Breast epithelium (tissue), 4 donors: ENCODE measurements around the gene HSPA4. TPM values are rescaled to one million over a fixed set of nuclear protein-coding genes. Genes with fewer than 3 reads are reported as not detected.

Experiments used
- DNase-seq, 2 donors: peaks; one replicate each; pipeline ENCODE4 v3.0.0-alpha.2; 2019; ENCODE audit warnings: low spot score in 2 of 2
- H3K27ac ChIP-seq, 2 donors: fragments of 200-600 bp; sonication (generic) in 1 of 2; one replicate each; pipeline ENCODE4 v1.5.1; 2016 to 2019; ENCODE audit warnings: mild to moderate bottlenecking in 1 of 2
- H3K27me3 ChIP-seq, 2 donors: fragments of 200-600 bp; sonication (generic) in 1 of 2; one replicate each; pipeline versions ENCODE4 v1.5.1 to v1.6.0; 2017 to 2019; ENCODE audit warnings: control low read depth in 1 of 2, mild to moderate bottlenecking in 1 of 2
- H3K36me3 ChIP-seq: fragments of 200-600 bp; one replicate; pipeline ENCODE4 v1.5.1; 2019
- H3K4me1 ChIP-seq, 2 donors: fragments of 200-600 bp; sonication (generic); one replicate each; pipeline ENCODE4 v1.5.1; 2016 to 2019; ENCODE audit warnings: control low read depth in 1 of 2
- H3K4me3 ChIP-seq, 3 donors: fragments of 200-600 bp; sonication (generic); 1 replicate in 2 of 3; 2 replicates in 1 of 3; pipeline ENCODE4 v1.5.1; 2016 to 2019; ENCODE audit warnings: mild to moderate bottlenecking in 3 of 3, moderate library complexity in 2 of 3
- H3K9me3 ChIP-seq, 2 donors: fragments of 200-600 bp; sonication (generic) in 1 of 2; one replicate each; pipeline ENCODE4 v1.5.1; 2016 to 2019; ENCODE audit warnings: control low read depth in 1 of 2
- POLR2A ChIP-seq: fragments of 450-650 bp; IDR thresholded peaks from one replicate; pipeline ENCODE4 v1.6.1; 2016; ENCODE audit warnings: antibody characterized with exemption, mild to moderate bottlenecking, moderate library complexity
- POLR2AphosphoS5 ChIP-seq, 3 donors: sonication (generic); formaldehyde crosslinking; IDR thresholded peaks; one replicate each; pipeline ENCODE4 v1.6.1; 2017; ENCODE audit warnings: antibody characterized with exemption in 3 of 3
- intact Hi-C: fragments of 100-400 bp; cut with DNase I; formaldehyde crosslinking; loops from one replicate; pipeline ENCODE4 v1.15.1; 2023; ENCODE audit warnings: low total_unique reads
- total RNA-seq, 3 donors: library from RNA; depleted of rRNA; stranded (reverse); fragments of >200 nt; gene quantifications; one replicate each; pipeline ENCODE4 v1.1.0, GENCODE V29; 2016
- TF ChIP-seq, protein P1 (sequence below), 3 donors: fragments of 450-650 bp; IDR thresholded peaks; one replicate each; pipeline ENCODE4 v1.5.1; 2016 to 2017; ENCODE audit warnings: antibody characterized with exemption in 3 of 3, mild to moderate bottlenecking in 3 of 3, moderate library complexity in 3 of 3

The HSPA4 gene
- total RNA-seq, 3 donors from 2014 or later: 45.6 to 67.2 (median 55.4) TPM

GRCh38 chr5:133106343-133106742 is 54.5 kb downstream of the HSPA4 start:
- H3K4me3 ChIP-seq: no peak overlapping the region
- no peak overlapping the region for H3K27ac ChIP-seq
- H3K4me1 ChIP-seq: no peaks in the 10 kb centered on the region
- intact Hi-C loops: no loop called here
- H3K9me3 ChIP-seq: no peaks in the 10 kb centered on the region
- TF ChIP-seq POLR2A (no peak), POLR2AphosphoS5 (IDR thresholded peaks at IDR 0.05) (no peak)
- TF ChIP-seq, protein P1, sequence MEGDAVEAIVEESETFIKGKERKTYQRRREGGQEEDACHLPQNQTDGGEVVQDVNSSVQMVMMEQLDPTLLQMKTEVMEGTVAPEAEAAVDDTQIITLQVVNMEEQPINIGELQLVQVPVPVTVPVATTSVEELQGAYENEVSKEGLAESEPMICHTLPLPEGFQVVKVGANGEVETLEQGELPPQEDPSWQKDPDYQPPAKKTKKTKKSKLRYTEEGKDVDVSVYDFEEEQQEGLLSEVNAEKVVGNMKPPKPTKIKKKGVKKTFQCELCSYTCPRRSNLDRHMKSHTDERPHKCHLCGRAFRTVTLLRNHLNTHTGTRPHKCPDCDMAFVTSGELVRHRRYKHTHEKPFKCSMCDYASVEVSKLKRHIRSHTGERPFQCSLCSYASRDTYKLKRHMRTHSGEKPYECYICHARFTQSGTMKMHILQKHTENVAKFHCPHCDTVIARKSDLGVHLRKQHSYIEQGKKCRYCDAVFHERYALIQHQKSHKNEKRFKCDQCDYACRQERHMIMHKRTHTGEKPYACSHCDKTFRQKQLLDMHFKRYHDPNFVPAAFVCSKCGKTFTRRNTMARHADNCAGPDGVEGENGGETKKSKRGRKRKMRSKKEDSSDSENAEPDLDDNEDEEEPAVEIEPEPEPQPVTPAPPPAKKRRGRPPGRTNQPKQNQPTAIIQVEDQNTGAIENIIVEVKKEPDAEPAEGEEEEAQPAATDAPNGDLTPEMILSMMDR (IDR thresholded peaks at IDR 0.05): no peak
- no peak for DNase-seq
- H3K36me3 ChIP-seq: peaks cover 11% of the 10 kb centered on the region
- H3K27me3 ChIP-seq: no peaks in the 10 kb centered on the region

DNA sequence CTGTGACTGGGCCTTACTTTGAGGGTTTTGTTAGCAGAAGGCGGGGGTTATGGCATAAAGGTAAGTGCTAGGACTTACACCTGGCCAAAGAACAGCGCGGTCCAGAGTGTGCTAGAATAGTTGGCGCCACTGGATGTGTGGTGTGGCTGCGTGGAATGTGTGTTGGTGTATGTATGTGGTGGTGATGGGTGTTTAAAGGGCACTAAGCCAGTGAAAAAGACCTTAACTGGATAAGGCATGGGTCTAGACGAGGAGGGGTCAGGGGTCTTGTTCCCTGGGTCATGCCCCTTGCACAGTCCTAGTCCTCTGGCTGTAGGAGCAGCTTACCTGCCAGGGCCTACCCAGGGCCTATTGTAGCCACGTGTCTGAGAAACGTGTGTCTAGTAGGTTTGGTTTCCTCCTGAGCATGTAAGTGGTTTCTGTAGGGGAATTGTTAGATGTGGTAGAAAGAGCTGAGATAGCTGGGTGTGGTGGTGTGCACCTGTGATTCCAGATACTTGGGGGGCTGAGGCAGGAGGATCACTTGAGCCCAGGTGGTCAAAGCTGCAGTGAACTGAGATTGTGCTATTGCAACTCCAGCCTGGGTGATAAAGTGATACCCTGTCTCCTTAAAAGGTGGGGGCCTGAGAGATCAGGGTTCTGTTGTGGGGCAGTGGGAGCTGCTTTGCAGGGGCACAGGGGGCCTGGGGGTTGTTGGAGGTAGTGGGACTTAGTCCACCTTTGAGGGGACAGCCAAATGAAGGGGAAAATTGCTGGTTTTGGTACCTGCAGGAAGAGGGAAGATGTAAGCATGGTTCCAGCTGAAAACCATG is 55.2 kb downstream of the HSPA4 start:
- Histone ChIP-seq H3K4me1 (no peaks in the 10 kb centered on the region), H3K9me3 (no peaks in the 10 kb centered on the region), H3K4me3 (no peak overlapping the region), H3K27me3 (no peaks in the 10 kb centered on the region), H3K27ac (no peak overlapping the region), H3K36me3 (peaks cover 11% of the 10 kb centered on the region)
- no peak for DNase-seq
- TF ChIP-seq, protein P1 (IDR thresholded peaks at IDR 0.05): no peak
- TF ChIP-seq POLR2A: no peak
- TF ChIP-seq POLR2AphosphoS5 (IDR thresholded peaks at IDR 0.05): no peak
- intact Hi-C loops: no loop called here

DNA sequence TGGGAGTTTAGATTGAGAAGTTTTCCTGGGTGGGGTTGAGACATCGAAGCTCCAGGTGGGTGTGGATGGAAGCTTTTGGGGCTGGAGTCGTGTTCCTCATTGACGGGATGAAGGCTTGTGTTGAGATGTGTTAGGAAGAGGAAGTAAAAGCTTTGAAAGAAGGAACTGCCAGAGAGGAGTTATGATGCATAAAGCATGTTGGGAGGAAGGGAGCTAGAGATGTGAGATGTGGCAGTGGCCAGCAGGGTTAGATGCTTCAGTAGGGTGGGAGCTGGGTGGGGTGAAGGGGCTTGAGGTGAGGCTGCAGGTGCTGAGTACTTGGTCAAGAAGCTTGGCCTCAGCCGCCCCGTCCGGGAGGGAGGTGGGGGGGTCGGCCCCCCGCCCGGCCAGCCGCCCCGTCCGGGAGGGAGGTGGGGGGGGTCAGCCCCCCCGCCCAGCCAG is 56.7 kb downstream of the HSPA4 start:
- TF ChIP-seq, protein P1 (IDR thresholded peaks at IDR 0.05): no peak
- TF ChIP-seq POLR2AphosphoS5 (IDR thresholded peaks at IDR 0.05): no peak
- no peak for TF ChIP-seq POLR2A
- DNase-seq: no peak
- no peak overlapping the region for H3K27ac ChIP-seq
- H3K36me3 ChIP-seq: peaks cover 11% of the 10 kb centered on the region
- intact Hi-C loops: no loop called here
- H3K4me1 ChIP-seq: no peaks in the 10 kb centered on the region
- no peak overlapping the region for H3K4me3 ChIP-seq
- no peaks in the 10 kb centered on the region for H3K27me3 ChIP-seq
- no peaks in the 10 kb centered on the region for H3K9me3 ChIP-seq

- intact Hi-C loops: no loop called here
- Histone ChIP-seq H3K27ac (no peak overlapping the region), H3K4me1 (no peaks in the 10 kb centered on the region), H3K36me3 (no peaks in the 10 kb centered on the region), H3K4me3 (no peak overlapping the region), H3K27me3 (no peaks in the 10 kb centered on the region), H3K9me3 (no peaks in the 10 kb centered on the region)
- TF ChIP-seq POLR2AphosphoS5 (IDR thresholded peaks at IDR 0.05) (no peak), POLR2A (no peak)
- TF ChIP-seq, protein P1 (IDR thresholded peaks at IDR 0.05): no peak
- no peak for DNase-seq
Observed at GRCh38 chr5:133109655-133110483, 58.1 kb downstream of the HSPA4 start.

DNA sequence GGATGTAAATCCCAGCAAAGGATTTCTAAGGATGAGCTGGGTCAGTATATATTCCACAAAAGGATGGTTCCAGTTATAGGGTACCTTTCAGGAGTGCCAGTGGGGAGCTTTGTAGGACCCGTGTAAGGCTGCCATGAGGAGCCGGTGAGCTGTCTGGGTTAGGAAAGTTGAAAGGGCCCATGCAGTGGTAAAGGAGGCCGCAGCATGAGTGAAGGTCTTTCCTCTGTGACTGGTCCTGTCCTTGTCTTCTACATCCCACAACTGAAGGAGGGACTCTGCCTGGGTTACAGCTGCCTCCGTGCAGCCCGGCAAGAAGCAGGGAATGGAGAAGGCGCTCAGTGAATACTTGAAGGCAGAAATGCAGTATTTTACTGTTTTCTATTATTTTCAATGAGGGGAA is 58.9 kb downstream of the HSPA4 start:
- no peak overlapping the region for H3K27ac ChIP-seq
- intact Hi-C loops: no loop called here
- TF ChIP-seq, protein P1 (IDR thresholded peaks at IDR 0.05): no peak
- TF ChIP-seq POLR2A (no peak), POLR2AphosphoS5 (IDR thresholded peaks at IDR 0.05) (no peak)

More for the DNA sequence above, 58.9 kb downstream of the HSPA4 start:
- no peak overlapping the region for H3K4me3 ChIP-seq
- no peaks in the 10 kb centered on the region for H3K36me3 ChIP-seq
- no peaks in the 10 kb centered on the region for H3K27me3 ChIP-seq
- H3K4me1 ChIP-seq: no peaks in the 10 kb centered on the region
- no peaks in the 10 kb centered on the region for H3K9me3 ChIP-seq
- no peak for DNase-seq
